ENCODE measurements around the gene SEBOX.

GRCh38 chr17:28327709-28328108, 37.3 kb downstream of the SEBOX start:
- TF ChIP-seq CTCF (conservative IDR thresholded peaks at IDR 0.05 in 1 of 2, IDR thresholded peaks at IDR 0.05 in 1 of 2; ENCODE audit: low read depth in 1 of 2, low read length in 2 of 2) (peak in 1 of 2 donors; percentile 14), EZH2 (IDR thresholded peaks at IDR 0.05; ENCODE audit: low read length, missing control alignments) (no peak)

All from fibroblast of lung (primary cell).